GM06990 (cell line): ENCODE measurements around the gene DEAF1.

Experiments
- DNase-seq: peaks from one replicate; pipeline ENCODE4 v3.0.0-alpha.2; 2011; ENCODE audit not compliant: insufficient read length; ENCODE audit errors: extremely low read depth
- H3K27me3 ChIP-seq: replicated peaks from 2 replicates; pipeline ENCODE4 v1.6.0; 2011; ENCODE audit warnings: low read length; ENCODE audit not compliant: control insufficient read depth, insufficient read depth
- H3K36me3 ChIP-seq: 2 replicates; pipeline ENCODE4 v1.5.1; 2011; ENCODE audit warnings: low read length; ENCODE audit not compliant: control insufficient read depth, insufficient read depth
- H3K4me3 ChIP-seq: replicated peaks from 2 replicates; pipeline ENCODE4 v1.5.1; 2011; ENCODE audit warnings: low read depth, mild to moderate bottlenecking, control low read depth, low read length
- CTCF ChIP-seq: IDR thresholded peaks from 2 replicates; pipeline ENCODE4 v1.5.1; 2011; ENCODE audit warnings: low read length, control low read depth, mild to moderate bottlenecking, inconsistent platforms; ENCODE audit not compliant: insufficient read depth, poor library complexity, severe bottlenecking

DEAF1 gene

GRCh38 chr11:702462-703461 is 7.7 kb upstream of the DEAF1 start:
- TF ChIP-seq CTCF, result no peak
- Histone ChIP-seq H3K27me3 (no peaks in the 10 kb centered on the region), H3K4me3 (no peak overlapping the region), H3K36me3 (peaks cover 5% of the 10 kb centered on the region)
- no peak for DNase-seq

- no peaks in the 10 kb centered on the region for H3K27me3 ChIP-seq
- peaks cover 5% of the 10 kb centered on the region for H3K36me3 ChIP-seq
- H3K4me3 ChIP-seq, result no peak overlapping the region
- no peak for DNase-seq
- TF ChIP-seq CTCF, result no peak
Measured at GRCh38 chr11:701741-702461, 6.9 kb upstream of the DEAF1 start.

- Histone ChIP-seq H3K36me3 (peaks cover 5% of the 10 kb centered on the region), H3K27me3 (no peaks in the 10 kb centered on the region), H3K4me3 (no peak overlapping the region)
- TF ChIP-seq CTCF, result no peak
- DNase-seq, result no peak
Measured at GRCh38 chr11:699753-700152, 4.7 kb upstream of the DEAF1 start.

GRCh38 chr11:699116-699508 is 4.1 kb upstream of the DEAF1 start:
- Histone ChIP-seq H3K36me3 (peaks cover 5% of the 10 kb centered on the region), H3K4me3 (no peak overlapping the region), H3K27me3 (no peaks in the 10 kb centered on the region)
- no peak for TF ChIP-seq CTCF
- DNase-seq, result no peak

GRCh38 chr11:698493-699115 is 3.6 kb upstream of the DEAF1 start:
- Histone ChIP-seq H3K27me3 (no peaks in the 10 kb centered on the region), H3K4me3 (no peak overlapping the region), H3K36me3 (peaks cover 5% of the 10 kb centered on the region)
- TF ChIP-seq CTCF, result no peak
- DNase-seq, result no peak
